ENCODE data around the gene KRT39.
A peak's percentile ranks its signal among the peaks of the same experiment; 100 is the strongest.

KRT39 gene

DNA sequence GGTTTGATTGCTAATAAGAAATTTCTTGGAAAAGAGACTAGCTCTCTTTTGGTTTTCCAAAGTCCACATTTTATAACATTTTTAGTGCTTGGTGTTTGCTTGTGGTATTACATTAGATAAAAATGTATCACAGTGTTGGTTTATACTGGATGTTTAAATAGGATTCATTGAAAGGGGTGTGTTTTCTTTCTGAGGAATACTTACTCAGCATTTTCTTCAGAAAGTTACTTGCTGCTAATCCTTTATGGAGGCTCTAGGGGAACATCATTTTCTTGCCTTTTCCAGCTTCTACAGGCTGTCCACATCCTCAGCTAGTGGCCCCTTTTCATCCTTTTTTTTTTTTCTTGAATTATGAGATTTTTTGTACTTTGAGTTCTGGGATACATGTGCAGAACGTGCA is 834 bp upstream of the KRT39 start:
- H3K4me3 ChIP-seq (replicated peaks; ENCODE audit: low read depth, low read length) = no peak overlapping the region
- no peak for DNase-seq (ENCODE audit: low read depth)
- TF ChIP-seq, protein P1, sequence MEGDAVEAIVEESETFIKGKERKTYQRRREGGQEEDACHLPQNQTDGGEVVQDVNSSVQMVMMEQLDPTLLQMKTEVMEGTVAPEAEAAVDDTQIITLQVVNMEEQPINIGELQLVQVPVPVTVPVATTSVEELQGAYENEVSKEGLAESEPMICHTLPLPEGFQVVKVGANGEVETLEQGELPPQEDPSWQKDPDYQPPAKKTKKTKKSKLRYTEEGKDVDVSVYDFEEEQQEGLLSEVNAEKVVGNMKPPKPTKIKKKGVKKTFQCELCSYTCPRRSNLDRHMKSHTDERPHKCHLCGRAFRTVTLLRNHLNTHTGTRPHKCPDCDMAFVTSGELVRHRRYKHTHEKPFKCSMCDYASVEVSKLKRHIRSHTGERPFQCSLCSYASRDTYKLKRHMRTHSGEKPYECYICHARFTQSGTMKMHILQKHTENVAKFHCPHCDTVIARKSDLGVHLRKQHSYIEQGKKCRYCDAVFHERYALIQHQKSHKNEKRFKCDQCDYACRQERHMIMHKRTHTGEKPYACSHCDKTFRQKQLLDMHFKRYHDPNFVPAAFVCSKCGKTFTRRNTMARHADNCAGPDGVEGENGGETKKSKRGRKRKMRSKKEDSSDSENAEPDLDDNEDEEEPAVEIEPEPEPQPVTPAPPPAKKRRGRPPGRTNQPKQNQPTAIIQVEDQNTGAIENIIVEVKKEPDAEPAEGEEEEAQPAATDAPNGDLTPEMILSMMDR (IDR thresholded peaks at IDR 0.05; ENCODE audit: low read length, missing control alignments) = no peak

DNA sequence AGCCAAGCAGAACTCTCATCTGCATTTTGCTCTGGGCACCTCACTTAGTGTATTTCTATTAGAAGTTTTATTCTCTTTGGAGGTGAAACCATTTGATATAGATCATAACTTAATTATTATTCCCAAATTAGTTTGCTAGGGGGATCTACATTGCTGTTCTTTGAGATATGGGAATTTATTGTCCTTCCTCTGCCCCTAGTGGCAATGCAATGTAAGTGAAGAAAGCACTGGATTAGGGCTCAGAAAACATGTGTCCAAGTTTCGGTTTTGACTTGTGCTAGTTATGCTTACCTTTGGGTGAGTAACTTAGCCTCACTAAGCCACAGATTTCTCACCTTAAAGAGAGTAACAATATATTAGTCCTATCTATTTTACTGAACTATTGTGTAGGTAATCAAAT is 2.9 kb downstream of the KRT39 start:
- no peak overlapping the region for H3K4me3 ChIP-seq (replicated peaks; ENCODE audit: low read depth, low read length)
- peak; percentile 20 for DNase-seq (ENCODE audit: low read depth)
- TF ChIP-seq, protein P1 (IDR thresholded peaks at IDR 0.05; ENCODE audit: low read length, missing control alignments) = peak; percentile 80

DNA sequence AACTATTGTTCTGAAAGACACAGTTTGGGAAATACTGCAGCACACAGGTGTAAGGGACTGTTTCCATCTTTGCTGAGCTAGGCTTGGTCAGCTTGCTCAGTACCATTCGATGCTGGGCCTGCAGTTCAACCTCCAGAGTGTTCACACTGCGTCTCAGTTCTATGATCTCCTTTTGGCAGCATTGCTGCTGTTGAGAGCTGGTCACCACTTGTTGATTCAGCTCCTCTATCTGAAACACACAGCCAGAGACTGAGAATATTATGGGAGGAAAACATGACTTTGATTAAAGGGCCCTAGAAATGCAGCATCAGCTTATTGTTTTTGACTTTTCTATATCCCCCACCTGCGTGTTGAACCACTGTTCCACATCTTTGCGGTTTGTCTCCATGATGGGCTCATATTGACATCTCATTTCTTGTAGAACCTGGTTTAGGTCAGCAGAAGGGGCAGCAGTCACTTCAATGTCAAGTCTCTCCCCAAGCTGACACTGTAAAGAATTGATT is 4.6 kb downstream of the KRT39 start:
- TF ChIP-seq, protein P1 (IDR thresholded peaks at IDR 0.05; ENCODE audit: low read length, missing control alignments) = no peak
- DNase-seq (ENCODE audit: low read depth) = no peak
- no peak overlapping the region for H3K4me3 ChIP-seq (replicated peaks; ENCODE audit: low read depth, low read length)

DNA sequence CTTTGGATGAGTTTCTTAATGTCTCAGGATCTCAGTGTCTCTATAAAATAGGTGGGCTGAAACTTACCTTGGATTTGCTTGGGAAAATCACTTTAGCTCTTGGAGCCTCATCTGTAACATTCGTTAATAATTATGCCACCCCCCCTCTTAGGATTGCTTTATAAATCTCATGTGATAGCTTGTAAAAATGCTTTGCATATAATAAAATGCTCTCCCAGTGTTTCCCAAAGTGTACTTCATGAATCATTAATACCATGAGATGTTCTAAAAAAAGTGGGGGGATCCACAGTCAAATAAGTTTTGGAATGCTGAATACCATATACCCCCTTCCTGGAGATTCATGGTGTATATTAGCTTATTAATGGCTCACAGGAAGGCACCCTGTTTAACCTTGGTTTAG is 5.2 kb downstream of the KRT39 start:
- TF ChIP-seq, protein P1 (IDR thresholded peaks at IDR 0.05; ENCODE audit: low read length, missing control alignments) = no peak
- H3K4me3 ChIP-seq (replicated peaks; ENCODE audit: low read depth, low read length) = no peak overlapping the region
- no peak for DNase-seq (ENCODE audit: low read depth)

DNA sequence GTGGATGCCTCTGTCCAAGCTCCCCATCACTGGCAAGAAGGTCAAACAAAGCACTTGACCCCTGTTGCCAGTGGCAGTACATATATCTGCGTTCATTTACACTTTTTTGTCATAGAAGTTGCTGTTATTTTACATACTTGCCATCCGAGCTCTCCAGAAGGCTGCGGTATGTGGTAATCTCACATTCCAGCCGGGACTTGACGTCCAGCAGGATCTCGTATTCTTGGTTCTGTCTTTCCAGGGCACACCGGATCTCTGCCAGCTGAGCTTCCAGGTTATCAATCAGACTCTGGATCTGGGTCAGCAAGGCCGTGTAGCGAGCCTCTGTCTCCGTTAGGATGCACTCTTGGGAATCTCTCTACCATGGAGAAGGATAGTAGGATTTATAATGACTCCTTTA is 6.6 kb downstream of the KRT39 start:
- H3K4me3 ChIP-seq (replicated peaks; ENCODE audit: low read depth, low read length) = peak overlapping the region; percentile 2
- TF ChIP-seq, protein P1 (IDR thresholded peaks at IDR 0.05; ENCODE audit: low read length, missing control alignments) = no peak
- DNase-seq (ENCODE audit: low read depth) = peak; percentile 32

DNA sequence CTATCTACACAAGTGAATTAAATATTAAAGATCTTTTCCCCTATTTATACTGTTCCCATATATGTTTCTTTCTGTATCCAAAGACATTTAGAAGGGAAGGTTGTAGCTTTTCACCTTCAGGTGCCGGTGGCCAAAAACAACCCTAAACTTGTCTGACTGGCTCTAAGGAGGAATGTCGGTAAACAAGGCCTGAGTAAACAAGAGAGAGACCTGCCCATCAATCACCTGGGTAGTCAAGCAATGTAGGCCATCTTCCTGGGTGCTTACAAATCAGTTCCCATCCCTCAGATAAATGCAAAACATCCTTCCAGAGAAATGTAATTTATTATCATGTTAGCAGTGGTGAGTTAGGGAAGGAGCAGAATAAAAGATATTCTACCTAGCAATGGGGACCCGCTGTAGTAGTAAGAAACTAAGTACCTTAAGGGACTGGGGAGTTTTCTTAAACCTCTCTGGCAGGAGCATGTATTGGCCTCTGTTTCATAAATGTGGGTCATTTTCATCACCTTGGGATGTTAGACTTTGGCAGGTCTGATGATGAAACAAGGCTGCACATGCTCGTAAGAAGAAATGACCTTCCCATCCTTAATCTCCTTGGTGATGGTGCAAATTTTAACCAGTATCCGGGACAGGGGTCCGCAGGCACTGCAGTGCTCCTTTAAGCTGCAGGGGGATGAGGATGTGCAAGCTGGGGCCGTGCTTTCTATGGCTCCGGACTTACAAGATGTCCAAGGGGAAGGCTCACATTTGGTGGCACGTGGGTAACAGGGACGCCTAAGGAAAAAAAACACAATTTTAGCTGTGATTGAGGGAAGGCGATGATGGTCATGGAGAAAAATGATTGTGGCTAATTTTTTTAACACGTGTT is 8.4 kb downstream of the KRT39 start:
- TF ChIP-seq, protein P1 (IDR thresholded peaks at IDR 0.05; ENCODE audit: low read length, missing control alignments) = no peak
- DNase-seq (ENCODE audit: low read depth) = no peak
- no peak overlapping the region for H3K4me3 ChIP-seq (replicated peaks; ENCODE audit: low read depth, low read length)
